Smooth muscle cell (in vitro differentiated cells): ENCODE measurements around the gene AGL. TPM values are rescaled to one million over a fixed set of nuclear protein-coding genes. Genes with fewer than 3 reads are reported as not detected.

ENCODE experiments used
- DNase-seq: peaks from one replicate; lab custom pipeline; 2025; ENCODE audit not compliant: unreplicated experiment; lab: John Stamatoyannopoulos, UW
- H2AFZ ChIP-seq: fragments of 200-600 bp; sonication (generic); 2 replicates; pipeline ENCODE4 v1.6.0; 2016; ENCODE audit warnings: antibody characterized with exemption, low read depth, mild to moderate bottlenecking
- H3F3A ChIP-seq: fragments of 200-600 bp; sonication (generic); 2 replicates; pipeline ENCODE4 v1.6.0; 2017; ENCODE audit warnings: antibody characterized with exemption, low read depth
- H3K27ac ChIP-seq: fragments of 200-600 bp; sonication (generic); 2 replicates; pipeline ENCODE4 v1.5.1; 2016; ENCODE audit warnings: low read depth, mild to moderate bottlenecking
- H3K27me3 ChIP-seq: fragments of 200-600 bp; sonication (generic); 2 replicates; pipeline ENCODE4 v1.6.1; 2016; ENCODE audit warnings: low read depth, mild to moderate bottlenecking
- H3K36me3 ChIP-seq: fragments of 200-600 bp; sonication (generic); 2 replicates; pipeline ENCODE4 v1.5.1; 2016; ENCODE audit warnings: low read depth
- H3K4me1 ChIP-seq: fragments of 200-600 bp; sonication (generic); 2 replicates; pipeline ENCODE4 v1.5.1; 2016; ENCODE audit warnings: low read depth
- H3K4me2 ChIP-seq: fragments of 200-600 bp; sonication (generic); 2 replicates; pipeline ENCODE4 v1.6.0; 2016; ENCODE audit warnings: mild to moderate bottlenecking
- H3K4me3 ChIP-seq: fragments of 200-600 bp; sonication (generic); 2 replicates; pipeline ENCODE4 v1.5.1; 2016; ENCODE audit warnings: mild to moderate bottlenecking
- H3K79me2 ChIP-seq: fragments of 200-600 bp; sonication (generic); 2 replicates; pipeline ENCODE4 v1.6.0; 2016; ENCODE audit warnings: low read depth, mild to moderate bottlenecking
- H3K9ac ChIP-seq: fragments of 200-600 bp; sonication (generic); 2 replicates; pipeline ENCODE4 v1.6.0; 2016; ENCODE audit warnings: low read depth
- H3K9me3 ChIP-seq: fragments of 200-600 bp; sonication (generic); replicated peaks from 2 replicates; pipeline ENCODE4 v1.5.1; 2016; ENCODE audit warnings: low read depth
- H4K20me1 ChIP-seq: fragments of 200-600 bp; sonication (generic); 2 replicates; pipeline ENCODE4 v1.6.0; 2016; ENCODE audit warnings: low read depth
- WGBS: methylation state at CpG from one replicate; pipeline ENCODE4 v1.1.7; 2016; ENCODE audit warnings: low lambda C conversion rate; 5-methylcytosine and 5-hydroxymethylcytosine counted together
- polyA plus RNA-seq: library from polyadenylated mRNA; unstranded; fragments of >200 nt; fragmentation: Nextera tagmentation; extraction: Ambion mirVana; gene quantifications from 2 replicates; pipeline ENCODE4 v1.2.1, GENCODE V29; 2016
- total RNA-seq: library from RNA; depleted of rRNA; stranded (reverse); fragments of >200 nt; gene quantifications from 2 replicates; pipeline ENCODE4 v1.2.3, GENCODE V29; 2014
- TF ChIP-seq, protein P1 (sequence below): fragments of 200-600 bp; sonication (generic); IDR thresholded peaks from 2 replicates; pipeline ENCODE4 v1.5.1; 2017; ENCODE audit warnings: borderline replicate concordance, mild to moderate bottlenecking, antibody characterized with exemption; ENCODE audit not compliant: insufficient read depth, poor library complexity, severe bottlenecking

Gene AGL
- total and polyA plus RNA-seq, 2 experiments from 2014 or later, result 5.1 to 18.3 TPM

DNA sequence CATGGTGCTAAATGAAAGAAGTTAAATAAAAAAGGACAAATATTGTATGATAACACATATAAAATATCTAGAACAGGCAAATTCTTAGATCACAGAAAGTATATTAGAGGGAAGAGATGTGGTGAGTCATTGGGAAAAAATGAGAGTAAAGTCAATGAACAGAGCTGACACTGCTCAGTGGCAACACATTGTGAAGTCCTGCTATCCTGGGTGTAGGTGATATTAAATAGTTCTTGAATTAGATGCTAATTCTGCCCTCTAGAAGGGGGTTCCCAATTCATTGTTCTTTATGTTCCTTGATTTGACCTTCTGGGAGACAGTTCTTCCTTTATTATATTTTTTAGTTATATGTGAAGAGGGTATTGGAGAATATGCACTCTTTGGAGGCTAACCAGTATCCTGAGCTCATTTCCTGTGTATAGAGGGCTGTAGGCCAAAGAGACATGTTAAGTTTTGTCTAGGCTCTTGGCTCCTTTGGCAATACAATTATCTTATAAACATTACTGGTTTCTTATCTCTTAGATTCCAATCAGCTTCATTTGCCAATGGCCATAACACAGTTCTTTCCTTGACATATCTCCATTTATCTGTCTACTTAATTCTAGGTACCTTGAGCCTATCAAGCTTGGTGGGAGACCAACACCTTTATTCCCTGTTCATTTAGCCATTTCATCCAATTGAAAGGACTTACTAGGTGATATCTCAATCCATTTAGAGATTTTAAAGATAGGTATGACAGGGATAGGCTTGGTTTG is 113.1 kb downstream of the AGL start:
- TF ChIP-seq, protein P1, sequence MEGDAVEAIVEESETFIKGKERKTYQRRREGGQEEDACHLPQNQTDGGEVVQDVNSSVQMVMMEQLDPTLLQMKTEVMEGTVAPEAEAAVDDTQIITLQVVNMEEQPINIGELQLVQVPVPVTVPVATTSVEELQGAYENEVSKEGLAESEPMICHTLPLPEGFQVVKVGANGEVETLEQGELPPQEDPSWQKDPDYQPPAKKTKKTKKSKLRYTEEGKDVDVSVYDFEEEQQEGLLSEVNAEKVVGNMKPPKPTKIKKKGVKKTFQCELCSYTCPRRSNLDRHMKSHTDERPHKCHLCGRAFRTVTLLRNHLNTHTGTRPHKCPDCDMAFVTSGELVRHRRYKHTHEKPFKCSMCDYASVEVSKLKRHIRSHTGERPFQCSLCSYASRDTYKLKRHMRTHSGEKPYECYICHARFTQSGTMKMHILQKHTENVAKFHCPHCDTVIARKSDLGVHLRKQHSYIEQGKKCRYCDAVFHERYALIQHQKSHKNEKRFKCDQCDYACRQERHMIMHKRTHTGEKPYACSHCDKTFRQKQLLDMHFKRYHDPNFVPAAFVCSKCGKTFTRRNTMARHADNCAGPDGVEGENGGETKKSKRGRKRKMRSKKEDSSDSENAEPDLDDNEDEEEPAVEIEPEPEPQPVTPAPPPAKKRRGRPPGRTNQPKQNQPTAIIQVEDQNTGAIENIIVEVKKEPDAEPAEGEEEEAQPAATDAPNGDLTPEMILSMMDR, result no peak
- Histone ChIP-seq H3K27me3 (no peaks in the 10 kb centered on the region), H3K4me2 (no peak overlapping the region), H3K4me1 (no peaks in the 10 kb centered on the region), H3K4me3 (no peak overlapping the region), H3K9ac (no peak overlapping the region), H3K27ac (no peak overlapping the region), H3F3A (no peaks in the 10 kb centered on the region), H4K20me1 (no peaks in the 10 kb centered on the region), H3K36me3 (no peaks in the 10 kb centered on the region), H3K9me3 (no peaks in the 10 kb centered on the region), H2AFZ (no peak overlapping the region), H3K79me2 (no peaks in the 10 kb centered on the region)
- no peak for DNase-seq

DNA sequence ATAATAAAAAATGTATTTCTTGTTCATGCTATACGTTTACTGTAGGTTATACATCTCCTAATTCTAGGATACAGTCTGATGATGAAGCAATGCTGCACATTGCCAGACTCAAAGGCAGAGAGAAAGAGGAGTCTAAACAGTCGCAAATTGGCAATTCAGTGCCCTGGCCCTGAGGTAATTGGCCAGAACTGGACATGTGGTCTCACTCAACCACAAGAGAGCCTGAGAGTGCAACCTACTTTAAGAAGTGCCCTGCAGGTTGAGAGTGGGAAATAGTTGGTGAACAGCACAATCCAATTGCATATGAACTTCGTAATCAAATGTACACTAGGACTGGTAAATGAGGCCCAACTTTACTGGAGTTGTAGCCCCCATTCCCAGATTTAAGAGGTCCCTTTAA is 114.6 kb downstream of the AGL start:
- H3K36me3 ChIP-seq, result no peaks in the 10 kb centered on the region
- no peak overlapping the region for H3K27ac ChIP-seq
- no peak overlapping the region for H2AFZ ChIP-seq
- H3K27me3 ChIP-seq, result no peaks in the 10 kb centered on the region
- no peak overlapping the region for H3K4me3 ChIP-seq
- H4K20me1 ChIP-seq, result no peaks in the 10 kb centered on the region
- no peak overlapping the region for H3K9ac ChIP-seq
- no peaks in the 10 kb centered on the region for H3K79me2 ChIP-seq
- H3K4me1 ChIP-seq, result no peaks in the 10 kb centered on the region
- TF ChIP-seq, protein P1, result no peak
- WGBS, result 86% methylated on average over 3 of the region's 3 CpGs
- no peak for DNase-seq
- no peak overlapping the region for H3K4me2 ChIP-seq
- no peaks in the 10 kb centered on the region for H3K9me3 ChIP-seq
- no peaks in the 10 kb centered on the region for H3F3A ChIP-seq

DNA sequence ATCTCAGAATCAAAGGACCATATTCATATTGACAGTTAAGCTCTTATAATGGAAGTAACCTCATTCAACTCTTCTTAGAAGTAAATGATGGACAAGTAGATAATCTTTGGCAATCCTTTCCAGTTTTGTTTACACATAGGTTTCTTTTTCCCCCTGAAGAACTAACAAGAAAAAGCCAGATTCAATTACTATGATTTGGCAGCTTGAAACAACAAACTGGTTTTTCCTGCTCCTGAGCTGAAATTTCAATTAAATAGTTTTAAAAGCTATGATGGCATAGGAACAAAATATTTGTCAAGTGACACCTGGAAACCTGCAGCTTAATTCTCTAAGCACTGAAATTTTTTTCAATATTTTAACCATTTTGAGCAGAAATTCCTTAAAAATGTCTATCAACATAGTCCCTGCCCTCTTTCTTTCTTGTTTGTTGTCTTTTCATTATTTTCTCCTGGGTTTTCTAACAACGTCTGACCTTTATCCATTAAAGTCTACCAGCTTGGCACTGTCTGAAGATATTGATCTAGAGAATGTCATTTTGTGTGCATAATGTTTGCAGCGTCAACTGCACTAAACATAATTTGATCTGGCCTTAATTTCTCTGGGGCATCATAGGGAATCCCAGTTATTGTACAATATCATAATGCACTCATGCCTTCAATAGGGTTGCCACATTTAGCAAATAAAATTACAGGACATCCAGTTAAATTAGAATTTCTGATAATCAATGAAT is 115.7 kb downstream of the AGL start:
- Histone ChIP-seq H3K9ac (no peak overlapping the region), H4K20me1 (no peaks in the 10 kb centered on the region), H3K27ac (peak overlapping the region; percentile 40), H3K4me1 (peaks cover 5% of the 10 kb centered on the region), H3K4me2 (no peak overlapping the region), H2AFZ (no peak overlapping the region), H3F3A (no peaks in the 10 kb centered on the region), H3K4me3 (no peak overlapping the region), H3K27me3 (no peaks in the 10 kb centered on the region), H3K36me3 (no peaks in the 10 kb centered on the region), H3K79me2 (peaks cover 9% of the 10 kb centered on the region), H3K9me3 (no peaks in the 10 kb centered on the region)
- TF ChIP-seq, protein P1, result no peak
- DNase-seq, result no peak
- WGBS, result 80% methylated on average over 2 of the region's 2 CpGs
